Adrenal gland (tissue), 12 donors: ENCODE data around the gene C11orf87. TPM values are rescaled to one million over a fixed set of nuclear protein-coding genes. Genes with fewer than 3 reads are reported as not detected.

Experiments
- DNase-seq, 7 donors: peaks; one replicate each; pipeline ENCODE4 v3.0.0-alpha.2; 2019 to 2020
- H3K27ac ChIP-seq, 5 donors: fragments of 200-600 bp; sonication (generic) in 4 of 5; 1 replicate in 3 of 5; 2 replicates in 2 of 5; pipeline versions ENCODE4 v1.5.1 to v1.8.0; 2016 to 2020; ENCODE audit warnings: mild to moderate bottlenecking in 1 of 5
- H3K27me3 ChIP-seq: fragments of 200-600 bp; 2 replicates; pipeline ENCODE4 v1.8.0; 2021
- H3K36me3 ChIP-seq, 2 donors: fragments of 200-600 bp; replicated peaks in 1 of 2; 1 replicate in 1 of 2; 2 replicates in 1 of 2; pipeline versions ENCODE4 v1.5.1 to v1.8.0; 2018 to 2022
- H3K4me1 ChIP-seq, 2 donors: fragments of 200-600 bp; replicated peaks in 1 of 2; 1 replicate in 1 of 2; 2 replicates in 1 of 2; pipeline versions ENCODE4 v1.5.1 to v1.8.0; 2018 to 2021
- H3K4me3 ChIP-seq, 4 donors: fragments of 200-600 bp; sonication (generic) in 3 of 4; one replicate each; pipeline ENCODE4 v1.5.1; 2016 to 2018
- H3K9me3 ChIP-seq, 3 donors: fragments of 200-600 bp; sonication (generic) in 1 of 3; replicated peaks in 1 of 3; 1 replicate in 2 of 3; 2 replicates in 1 of 3; pipeline versions ENCODE4 v1.5.1 to v1.8.0; 2016 to 2021
- CTCF ChIP-seq, 6 experiments: fragments of 450-650 bp in 4 of 6; fragments of 200-600 bp in 2 of 6; sonication (generic) in 1 of 6; IDR thresholded peaks; 1 replicate in 5 of 6; 2 replicates in 1 of 6; pipeline versions ENCODE4 v1.5.1 to v1.8.0; 2016 to 2021; ENCODE audit warnings: antibody characterized with exemption in 6 of 6, mild to moderate bottlenecking in 2 of 6, moderate library complexity in 1 of 6
- POLR2A ChIP-seq, 2 donors: fragments of 450-650 bp; IDR thresholded peaks; one replicate each; pipeline ENCODE4 v1.6.1; 2017; ENCODE audit warnings: antibody characterized with exemption in 2 of 2, mild to moderate bottlenecking in 2 of 2, moderate library complexity in 1 of 2
- WGBS, 4 donors: extraction: QIAGEN DNeasy Blood & Tissue Kit in 2 of 4; methylation state at CpG; one replicate each; pipeline versions ENCODE4 v1.1.5 to v1.1.7; 2013 to 2017; 5-methylcytosine and 5-hydroxymethylcytosine counted together
- intact Hi-C, 2 donors: fragments of 100-400 bp; cut with DNase I; formaldehyde crosslinking; loops; one replicate each; pipeline versions ENCODE4 v1.14.1 to v1.15.0; 2022 to 2023
- polyA plus RNA-seq, 3 donors: library from polyadenylated mRNA; stranded (reverse); fragments of 200-250 nt in 2 of 3; fragments of 350-450 nt in 1 of 3; fragmentation: Illumina TruSeq in 1 of 3; extraction: RNeasy Lipid Tissue Mini Kit (QIAGEN cat#74804) in 1 of 3; gene quantifications; one replicate each; pipeline ENCODE4 v1.2.3, GENCODE V29; 2013 to 2014
- total RNA-seq, 9 donors: library from RNA; depleted of rRNA in 4 of 9; stranded (reverse); fragments of >200 nt in 4 of 9; fragments of 120-200 nt in 1 of 9; fragmentation: NEBNext Ultra II Directional in 1 of 9; extraction: Animal tissue kit (Norgen Biotek cat#: 25700) in 1 of 9; gene quantifications; one replicate each; pipeline versions ENCODE4 v1.1.0 to v1.2.4, GENCODE V29; 2013 to 2023
- donor health status: healthy with polysubstance abuse.
- donor health status: Bipolar disorder and iron deficiency.
- donor health status: DM: yes; HTN: yes; CAD: no.
- donor health status: DM: no; HTN: no; CAD: no.
- donor health status: DM: no; HTN: no; CAD: no.
- donor health status: DM: yes; HTN: yes; CAD: no.

C11orf87 gene
- total and polyA plus RNA-seq, 12 donors: 0.07 to 0.37 (median 0.16) TPM; not detected in 3

DNA sequence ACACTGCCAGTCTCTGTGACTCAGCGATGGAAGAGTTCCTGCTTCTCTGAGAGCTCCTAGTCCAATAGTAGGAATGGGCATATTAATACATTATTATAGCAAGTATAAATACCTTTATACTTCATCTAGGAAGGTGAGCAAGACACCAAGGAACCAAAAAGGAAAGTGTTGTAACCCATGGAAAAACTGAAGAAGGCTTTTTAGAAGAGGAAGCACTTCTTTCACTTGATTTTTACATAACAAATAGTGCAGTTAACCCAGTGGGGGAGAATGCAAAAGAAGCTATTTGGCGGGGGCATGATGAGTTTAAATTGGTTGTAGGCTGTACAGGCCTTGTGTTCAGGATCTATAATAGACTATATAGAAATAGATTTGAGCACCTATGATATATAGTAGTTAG is 31.2 kb upstream of the C11orf87 start:
- no peak overlapping the region for H3K4me3 ChIP-seq
- no peaks in the 10 kb centered on the region for H3K4me1 ChIP-seq
- H3K9me3 ChIP-seq: no peaks in the 10 kb centered on the region
- H3K27me3 ChIP-seq: no peaks in the 10 kb centered on the region
- H3K27ac ChIP-seq: no peak overlapping the region
- TF ChIP-seq CTCF (IDR thresholded peaks at IDR 0.05) (no peak), POLR2A (IDR thresholded peaks at IDR 0.05) (no peak)
- WGBS, 4 donors: 79 to 88% (median 84%) methylated on average over 2 of the region's 2 CpGs
- no peak for DNase-seq
- H3K36me3 ChIP-seq: no peaks in the 10 kb centered on the region
- intact Hi-C loops: no loop called here

DNA sequence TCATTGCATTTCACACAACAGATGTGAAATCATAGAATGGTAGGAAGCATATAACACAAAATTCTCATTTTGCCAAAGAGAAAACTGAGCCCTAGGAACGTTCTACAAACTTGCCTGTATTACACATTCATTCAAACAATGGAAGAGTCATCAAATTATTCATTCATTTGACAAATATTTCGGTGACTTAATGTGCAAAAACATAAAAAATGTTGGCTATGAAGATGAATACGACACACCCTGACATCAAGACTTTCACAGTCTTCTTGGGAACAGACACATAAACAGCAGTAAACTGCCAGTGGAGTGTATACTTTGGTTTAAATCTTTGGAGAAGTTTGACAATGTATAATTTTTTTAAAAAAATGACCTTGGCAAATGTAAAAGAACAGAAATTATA is 20.4 kb upstream of the C11orf87 start:
- no peaks in the 10 kb centered on the region for H3K27me3 ChIP-seq
- 70 to 79% (median 75%) methylated on average over 3 of the region's 3 CpGs for WGBS, 4 donors
- no peaks in the 10 kb centered on the region for H3K4me1 ChIP-seq
- no peak for DNase-seq
- intact Hi-C loops: no loop called here
- H3K27ac ChIP-seq: no peak overlapping the region
- no peak overlapping the region for H3K4me3 ChIP-seq
- no peaks in the 10 kb centered on the region for H3K36me3 ChIP-seq
- no peaks in the 10 kb centered on the region for H3K9me3 ChIP-seq
- TF ChIP-seq CTCF (IDR thresholded peaks at IDR 0.05) (no peak), POLR2A (IDR thresholded peaks at IDR 0.05) (no peak)

DNA sequence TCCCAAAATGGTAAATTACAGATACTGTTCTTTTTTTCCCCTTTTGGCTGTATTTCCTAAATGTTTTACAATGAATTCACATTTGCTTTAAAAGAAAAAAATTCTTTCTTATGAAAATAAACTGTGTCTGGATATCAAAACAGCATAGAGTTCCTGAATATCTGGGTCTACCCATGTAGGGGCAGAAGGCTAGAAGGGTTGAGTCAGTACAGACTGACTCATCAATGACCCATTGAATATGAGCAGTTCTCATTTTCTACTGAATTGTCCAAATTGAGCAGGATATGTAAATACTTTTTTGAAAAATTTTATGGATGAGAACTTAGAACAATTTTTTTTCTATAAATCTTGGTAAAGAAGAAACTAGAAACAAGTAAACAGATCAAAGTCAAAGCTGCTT is 16.3 kb upstream of the C11orf87 start:
- DNase-seq: no peak
- H3K27me3 ChIP-seq: no peaks in the 10 kb centered on the region
- no peaks in the 10 kb centered on the region for H3K9me3 ChIP-seq
- intact Hi-C loops: no loop called here
- TF ChIP-seq POLR2A (IDR thresholded peaks at IDR 0.05) (no peak), CTCF (IDR thresholded peaks at IDR 0.05) (no peak)
- no peaks in the 10 kb centered on the region for H3K4me1 ChIP-seq
- H3K27ac ChIP-seq: no peak overlapping the region
- H3K4me3 ChIP-seq: no peak overlapping the region
- H3K36me3 ChIP-seq: no peaks in the 10 kb centered on the region

- Histone ChIP-seq H3K27ac (no peak overlapping the region), H3K36me3 (no peaks in the 10 kb centered on the region), H3K4me3 (no peak overlapping the region), H3K4me1 (no peaks in the 10 kb centered on the region), H3K27me3 (no peaks in the 10 kb centered on the region), H3K9me3 (no peaks in the 10 kb centered on the region)
- intact Hi-C loops: no loop called here
- no peak for TF ChIP-seq POLR2A (IDR thresholded peaks at IDR 0.05)
- TF ChIP-seq CTCF (IDR thresholded peaks at IDR 0.05): no peak
- DNase-seq: no peak
- WGBS, 4 donors: 35 to 56% (median 51%) methylated on average over 2 of the region's 2 CpGs
These were observed 5.4 kb upstream of the C11orf87 start for GRCh38 chr11:109416601-109417000.
